GM21576 (cell line): ENCODE results near the gene TSPAN31.

Experiments
- ATAC-seq: cut with Tn5 transposase; IDR thresholded peaks from one replicate; pipeline ENCODE4 v1.9.1; 2021; ENCODE audit warnings: mild to moderate bottlenecking, moderate library complexity; ENCODE audit not compliant: unreplicated experiment

Gene TSPAN31

GRCh38 chr12:57751788-57752667 lies 7.2 kb downstream of the TSPAN31 start, which contains the start of gene CDK4:
CDK4 (minus strand) TSS chr12:57752310; CDS start chr12:57751717, 593 bp downstream.
- ATAC-seq = peak; percentile 70

GRCh38 chr12:57752668-57753000 lies 7.8 kb downstream of the TSPAN31 start:
- ATAC-seq = no peak

- no peak for ATAC-seq
These were observed 9.0 kb downstream of the TSPAN31 start for GRCh38 chr12:57753756-57754337.

GRCh38 chr12:57754411-57755193 lies 9.8 kb downstream of the TSPAN31 start, which contains the start of gene MARCHF9:
MARCHF9 (plus strand) TSS chr12:57755103; CDS start chr12:57755529, 426 bp downstream.
- peak; percentile 35 for ATAC-seq

- no peak for ATAC-seq
These were observed 10.3 kb downstream of the TSPAN31 start for GRCh38 chr12:57755194-57755453.

- no peak for ATAC-seq
These were observed 10.9 kb downstream of the TSPAN31 start for GRCh38 chr12:57755454-57756372.

GRCh38 chr12:57756406-57757341 lies 11.8 kb downstream of the TSPAN31 start:
- peak; percentile 22 for ATAC-seq

- ATAC-seq = no peak
These were observed 12.9 kb downstream of the TSPAN31 start for GRCh38 chr12:57757771-57758170.

- no peak for ATAC-seq
These were observed 13.9 kb downstream of the TSPAN31 start for GRCh38 chr12:57758552-57759359.

- ATAC-seq = no peak
These were observed 14.6 kb downstream of the TSPAN31 start for GRCh38 chr12:57759360-57759980.

GRCh38 chr12:57760347-57760982 lies 15.6 kb downstream of the TSPAN31 start:
- ATAC-seq = no peak

- ATAC-seq = no peak
These were observed 16.7 kb downstream of the TSPAN31 start for GRCh38 chr12:57761391-57761998.

- ATAC-seq = no peak
These were observed 17.6 kb downstream of the TSPAN31 start for GRCh38 chr12:57762463-57762862.

GRCh38 chr12:57763881-57764661 lies 19.2 kb downstream of the TSPAN31 start:
- ATAC-seq = no peak

- ATAC-seq = peak; percentile 8
These were observed 19.8 kb downstream of the TSPAN31 start for GRCh38 chr12:57764662-57765002.

- peak; percentile 58 for ATAC-seq
These were observed 20.3 kb downstream of the TSPAN31 start for GRCh38 chr12:57765003-57765697.
